Fibroblast of villous mesenchyme (primary cell): ENCODE data around the gene CSHL1. TPM values are rescaled to one million over a fixed set of nuclear protein-coding genes. Genes with fewer than 3 reads are reported as not detected.
"Not testable (repeated sequence)": the region's sequence is repeated elsewhere in the genome, so short reads cannot be mapped to it uniquely, and the experiment has no call there.

Experiments
- DNase-seq: peaks from one replicate; pipeline ENCODE4 v3.0.0-alpha.2; 2010; ENCODE audit warnings: low read depth
- H3K4me3 ChIP-seq: 2 replicates; pipeline ENCODE4 v1.5.1; 2011; ENCODE audit warnings: low read depth, mild to moderate bottlenecking, low read length
- CTCF ChIP-seq: IDR thresholded peaks from 2 replicates; pipeline ENCODE4 v1.5.1; 2012; ENCODE audit warnings: low read depth, mild to moderate bottlenecking, low read length; ENCODE audit not compliant: insufficient read depth
- total RNA-seq: library from RNA; depleted of rRNA; stranded (reverse); fragments of >200 nt; gene quantifications from 2 replicates; pipeline ENCODE4 v1.2.3, GENCODE V29; 2012

The CSHL1 gene
- total RNA-seq, 1 donor = not detected

GRCh38 chr17:63919311-63919723, 8.3 kb upstream of the CSHL1 start:
- TF ChIP-seq CTCF = peak; percentile 97
- peak; percentile 53 for DNase-seq
- H3K4me3 ChIP-seq = no peak overlapping the region

- not testable (repeated sequence) for H3K4me3 ChIP-seq, DNase-seq
Measured at GRCh38 chr17:63918789-63919305, 7.8 kb upstream of the CSHL1 start, which contains the start of gene GH1. Gene GH1 (minus strand): TSS chr17:63918839. CDS start chr17:63918776, 63 bp downstream.

GRCh38 chr17:63918305-63918704, 7.2 kb upstream of the CSHL1 start:
- H3K4me3 ChIP-seq = no peak overlapping the region
- no peak for TF ChIP-seq CTCF
- no peak for DNase-seq

GRCh38 chr17:63917646-63918045, 6.6 kb upstream of the CSHL1 start:
- TF ChIP-seq CTCF = no peak
- no peak overlapping the region for H3K4me3 ChIP-seq
- no peak for DNase-seq

- not testable (repeated sequence) for H3K4me3 ChIP-seq, DNase-seq
Measured at GRCh38 chr17:63917206-63917605, 6.1 kb upstream of the CSHL1 start.

GRCh38 chr17:63916566-63917185, 5.6 kb upstream of the CSHL1 start:
- no peak for TF ChIP-seq CTCF
- no peak for DNase-seq
- no peak overlapping the region for H3K4me3 ChIP-seq

GRCh38 chr17:63915753-63916152, 4.7 kb upstream of the CSHL1 start:
- DNase-seq, H3K4me3 ChIP-seq: not testable (repeated sequence)

- DNase-seq = no peak
- no peak for TF ChIP-seq CTCF
- H3K4me3 ChIP-seq = no peak overlapping the region
Measured at GRCh38 chr17:63914471-63914870, 3.4 kb upstream of the CSHL1 start.
